ENCODE measurements around the gene HSF2BP. TPM values are rescaled to one million over a fixed set of nuclear protein-coding genes. Genes with fewer than 3 reads are reported as not detected.

Gene HSF2BP
- total RNA-seq = 1.1 and 1.2 TPM in 2 replicates

DNA sequence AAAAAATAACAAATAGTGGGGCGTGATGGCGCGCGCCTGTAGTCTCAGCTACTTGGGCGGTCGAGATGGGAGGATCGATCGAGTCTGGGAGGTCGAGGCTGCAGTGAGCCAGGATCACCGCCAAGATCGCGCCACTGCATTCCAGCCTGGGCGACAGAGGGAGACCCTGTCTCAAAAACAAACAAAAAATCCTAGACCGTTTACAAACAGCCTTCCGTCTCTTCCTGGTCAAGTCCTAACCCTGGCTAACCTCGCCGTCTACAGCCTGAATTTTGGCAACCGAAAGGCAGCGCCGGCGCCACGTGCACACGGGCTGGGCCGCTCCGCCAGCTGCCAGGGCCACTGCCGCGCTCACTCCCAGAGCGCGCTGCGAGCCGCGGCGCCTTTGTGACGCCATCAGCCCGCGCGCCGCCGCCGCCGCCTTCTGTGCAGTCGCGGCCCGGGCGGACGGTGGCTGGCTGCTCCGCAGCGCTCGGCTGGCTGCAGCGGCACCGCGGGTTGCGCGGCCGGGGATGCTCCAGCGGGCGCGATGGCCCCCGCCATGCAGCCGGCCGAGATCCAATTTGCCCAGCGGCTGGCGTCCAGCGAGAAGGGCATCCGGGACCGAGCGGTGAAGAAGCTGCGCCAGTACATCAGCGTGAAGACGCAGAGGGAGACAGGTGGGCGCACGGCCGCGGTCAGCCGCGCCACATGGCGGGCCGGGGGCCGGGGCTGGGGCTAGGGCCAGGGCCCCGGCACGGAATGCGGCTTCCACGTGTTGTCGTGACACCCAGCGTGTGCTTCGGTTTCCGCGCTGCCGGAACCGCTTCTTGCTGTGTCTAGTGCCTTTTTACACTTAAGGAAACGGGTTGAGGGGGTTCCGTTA is at the start of gene HSF2BP, which contains the start of gene RRP1B:
HSF2BP (minus strand) TSS at position 353 of the 865 bp plus-strand sequence. CDS start 1,392 bp downstream, outside the sequence.
RRP1B (plus strand) TSS at position 425 of the 865 bp plus-strand sequence; CDS start at position 530, 105 bp downstream.

Other genes starting within 250 kb of the HSF2BP start
- under 0.01 and 0.13 TPM in 2 replicates for gene SIK1, start 232.4 kb downstream of the HSF2BP start, total RNA-seq
- 14.4 and 15.9 TPM in 2 replicates for gene RRP1B, start 72 bp upstream of the HSF2BP start, total RNA-seq
- 115 and 147 TPM in 2 replicates for gene PDXK, start 59.6 kb upstream of the HSF2BP start, total RNA-seq
- gene CSTB, start 116.8 kb upstream of the HSF2BP start, total RNA-seq = 15.6 and 27.7 TPM in 2 replicates
- gene RRP1, start 130.1 kb upstream of the HSF2BP start, total RNA-seq = 9.9 and 14.8 TPM in 2 replicates
- gene AGPAT3, start 205.7 kb upstream of the HSF2BP start, total RNA-seq = 38.0 and 41.0 TPM in 2 replicates

All from aortic smooth muscle cell (primary cell).